GM18951 (cell line): ENCODE data around the gene PFAS.

ENCODE experiments used
- POLR2A ChIP-seq: IDR thresholded peaks from 4 replicates; pipeline ENCODE4 v1.6.1; 2011; ENCODE audit warnings: mild to moderate bottlenecking; ENCODE audit not compliant: insufficient read length, insufficient read depth; ENCODE audit errors: extremely low read depth
- in situ Hi-C: fragments of 300-500 bp; cut with MboI; formaldehyde crosslinking; loops from one replicate; pipeline ENCODE4 v1.12.0; 2022; ENCODE audit warnings: low sequenced_read_pairs, mixed read lengths, inconsistent platforms; ENCODE audit not compliant: unreplicated experiment

PFAS gene

GRCh38 chr17:8221663-8222379 lies 27.3 kb upstream of the PFAS start:
- in situ Hi-C loops = no loop called here

GRCh38 chr17:8222380-8222629 lies 26.8 kb upstream of the PFAS start:
- in situ Hi-C loops = no loop called here
- no peak for TF ChIP-seq POLR2A

More at GRCh38 chr17:8221663-8222379, 27.3 kb upstream of the PFAS start:
- peak; percentile 20 for TF ChIP-seq POLR2A

- peak; percentile 76 for TF ChIP-seq POLR2A
- in situ Hi-C loops = no loop called here
Measured at GRCh38 chr17:8222630-8223355, 26.3 kb upstream of the PFAS start.

GRCh38 chr17:8223356-8224126 lies 25.5 kb upstream of the PFAS start:
- TF ChIP-seq POLR2A = no peak
- in situ Hi-C loops = no loop called here

GRCh38 chr17:8224891-8225812 lies 23.9 kb upstream of the PFAS start:
- TF ChIP-seq POLR2A = no peak
- in situ Hi-C loops = no loop called here

- in situ Hi-C loops = no loop called here
- TF ChIP-seq POLR2A = no peak
Measured at GRCh38 chr17:8225813-8226535, 23.1 kb upstream of the PFAS start.

GRCh38 chr17:8226536-8227237 lies 22.4 kb upstream of the PFAS start:
- no peak for TF ChIP-seq POLR2A
- in situ Hi-C loops = no loop called here

GRCh38 chr17:8227238-8227581 lies 21.9 kb upstream of the PFAS start:
- TF ChIP-seq POLR2A = no peak
- in situ Hi-C loops = no loop called here

- TF ChIP-seq POLR2A = no peak
- in situ Hi-C loops = no loop called here
Measured at GRCh38 chr17:8231701-8232100, 17.4 kb upstream of the PFAS start.

- no peak for TF ChIP-seq POLR2A
- in situ Hi-C loops = no loop called here
Measured at GRCh38 chr17:8234361-8235270, 14.5 kb upstream of the PFAS start.

- TF ChIP-seq POLR2A = no peak
- in situ Hi-C loops = no loop called here
Measured at GRCh38 chr17:8235676-8236075, 13.4 kb upstream of the PFAS start.
